OCI-LY7 (cell line): ENCODE data around the gene MIAT. TPM values are rescaled to one million over a fixed set of nuclear protein-coding genes. Genes with fewer than 3 reads are reported as not detected.

ENCODE experiments used
- BruUV-seq: library from RNA; stranded (reverse); fragments of 400-500 nt; replicated peaks from 2 replicates; lab custom pipeline; 2021; lab: Mats Ljungman, UMichigan
- CTCF ChIA-PET: fragments of 300-600 bp; sonication (Branson Sonifier 250); formaldehyde crosslinking; loops from one replicate; lab custom pipeline; 2022; ENCODE audit warnings: antibody characterized with exemption; ENCODE audit not compliant: unreplicated experiment; lab: Charles Lee
- POLR2A ChIA-PET: fragments of 300-600 bp; sonication (Branson Sonifier 250); formaldehyde crosslinking; loops from one replicate; lab custom pipeline; 2022; ENCODE audit warnings: antibody characterized with exemption; lab: Charles Lee
- DNase-seq: peaks from one replicate; pipeline ENCODE4 v3.0.0-alpha.2; 2015; ENCODE audit warnings: low spot score
- H2AFZ ChIP-seq: fragments of 200-600 bp; sonication (generic), shearing (Covaris generic); 2 replicates; pipeline ENCODE4 v1.6.1; 2014; ENCODE audit warnings: mild to moderate bottlenecking, antibody characterized with exemption, low read length, moderate library complexity
- H3K27ac ChIP-seq: fragments of 200-600 bp; sonication (generic); 2 replicates; pipeline ENCODE4 v1.5.1; 2014; ENCODE audit warnings: mixed run types, low read depth, mild to moderate bottlenecking, moderate library complexity, low read length, inconsistent platforms; ENCODE audit not compliant: poor library complexity, severe bottlenecking
- H3K36me3 ChIP-seq: fragments of 200-600 bp; sonication (generic); 2 replicates; pipeline ENCODE4 v1.6.1; 2014; ENCODE audit warnings: mild to moderate bottlenecking, antibody characterized with exemption, low read length, moderate library complexity, mixed read lengths; ENCODE audit not compliant: insufficient read depth
- H3K4me1 ChIP-seq: fragments of 200-600 bp; sonication (generic); 2 replicates; pipeline ENCODE4 v1.5.1; 2014; ENCODE audit warnings: mild to moderate bottlenecking, low read length; ENCODE audit not compliant: insufficient read depth, poor library complexity, severe bottlenecking
- H3K4me2 ChIP-seq: fragments of 200-600 bp; sonication (generic); 2 replicates; pipeline ENCODE4 v1.6.1; 2014; ENCODE audit warnings: mild to moderate bottlenecking, low read length
- H3K4me3 ChIP-seq: fragments of 200-600 bp; sonication (generic); 2 replicates; pipeline ENCODE4 v1.5.1; 2014; ENCODE audit warnings: mild to moderate bottlenecking, low read depth, low read length; ENCODE audit not compliant: poor library complexity, severe bottlenecking
- H3K79me2 ChIP-seq: fragments of 200-600 bp; sonication (generic); 2 replicates; pipeline ENCODE4 v1.6.1; 2016; ENCODE audit warnings: low read depth, mild to moderate bottlenecking, low read length, moderate library complexity, mixed read lengths; ENCODE audit not compliant: insufficient read depth
- H3K9me2 ChIP-seq: fragments of 200-600 bp; sonication (generic); 2 replicates; pipeline ENCODE4 v1.6.1; 2016; ENCODE audit warnings: mild to moderate bottlenecking, low read length, mixed read lengths; ENCODE audit not compliant: insufficient read depth
- H3K9me3 ChIP-seq: fragments of 200-600 bp; sonication (generic); 2 replicates; pipeline ENCODE4 v1.6.1; 2014; ENCODE audit warnings: mild to moderate bottlenecking, mixed run types, low read length, mixed read lengths
- H4K20me1 ChIP-seq: fragments of 200-600 bp; sonication (generic); 2 replicates; pipeline ENCODE4 v1.6.1; 2014; ENCODE audit warnings: mild to moderate bottlenecking, antibody characterized with exemption, low read length, moderate library complexity, mixed read lengths; ENCODE audit not compliant: insufficient read depth
- CTCF ChIP-seq: fragments of 200-600 bp; sonication (generic); conservative IDR thresholded peaks from 2 replicates; pipeline ENCODE4 v1.5.1; 2014; ENCODE audit warnings: mild to moderate bottlenecking, antibody characterized with exemption, low read length, moderate library complexity, mixed read lengths
- EZH2phosphoT487 ChIP-seq: fragments of 200-600 bp; sonication (generic); IDR thresholded peaks from 2 replicates; pipeline ENCODE4 v1.6.1; 2018; ENCODE audit warnings: low read depth, borderline replicate concordance, mild to moderate bottlenecking, mixed run types, antibody characterized with exemption, low read length, moderate library complexity, mixed read lengths
- intact Hi-C: fragments of 100-400 bp; cut with micrococcal nuclease; formaldehyde crosslinking; loops from one replicate; pipeline ENCODE4 v1.10.0; 2022; ENCODE audit not compliant: unreplicated experiment
- total RNA-seq, 2 experiments: library from RNA; depleted of rRNA in 1 of 2; stranded (reverse); fragments of >200 nt in 1 of 2; shearing (Covaris generic) in 1 of 2; gene quantifications; 2 replicates each; pipeline ENCODE4 v1.2.3, GENCODE V29; 2014 to 2022

The MIAT gene
- total RNA-seq, 2 experiments from 2014 or later: 4.1 to 8.7 TPM

- BruUV-seq: no TSS peak
- Histone ChIP-seq H3K9me3 (peaks cover under 1% of the 10 kb centered on the region; the same call in 1 of the 2 replicates), H3K9me2 (no peaks in the 10 kb centered on the region), H3K36me3 (peaks cover 14% of the 10 kb centered on the region), H3K4me3 (no peak overlapping the region), H3K79me2 (no peaks in the 10 kb centered on the region), H3K4me1 (no peaks in the 10 kb centered on the region), H4K20me1 (no peaks in the 10 kb centered on the region), H3K4me2 (no peak overlapping the region), H3K27ac (no peak overlapping the region), H2AFZ (no peak overlapping the region)
- POLR2A ChIA-PET: interaction anchor here (0.5 to 1.2 kb wide), 3 partner anchors 23 to 1246 kb away, joined by 3 to 4 read pairs (median 3); no protein-coding TSS in a partner anchor
- no peak for TF ChIP-seq CTCF
- TF ChIP-seq EZH2phosphoT487: no peak
- intact Hi-C loops: no loop called here
- CTCF ChIA-PET: interaction anchor here (0.5 kb wide), 1 partner anchor 343 kb away, joined by 3 read pairs; no protein-coding TSS in a partner anchor
- DNase-seq: no peak
These were observed 54.8 kb downstream of the MIAT start for GRCh38 chr22:26712158-26712557.

- Histone ChIP-seq H3K9me2 (no peaks in the 10 kb centered on the region), H3K4me1 (no peaks in the 10 kb centered on the region), H3K9me3 (no peaks in the 10 kb centered on the region), H3K4me3 (no peak overlapping the region), H2AFZ (no peak overlapping the region), H3K27ac (no peak overlapping the region), H3K36me3 (peaks cover 19% of the 10 kb centered on the region), H3K79me2 (no peaks in the 10 kb centered on the region), H4K20me1 (no peaks in the 10 kb centered on the region), H3K4me2 (no peak overlapping the region)
- intact Hi-C loops: no loop called here
- no TSS peak for BruUV-seq
- CTCF ChIA-PET: no interaction called here
- POLR2A ChIA-PET: interaction anchor here (0.7 kb wide), 1 partner anchor 1754 kb away, joined by 3 read pairs; no protein-coding TSS in a partner anchor
- no peak for DNase-seq
- TF ChIP-seq EZH2phosphoT487 (no peak), CTCF (no peak)
These were observed 56.5 kb downstream of the MIAT start for GRCh38 chr22:26713823-26714449.

GRCh38 chr22:26714971-26715370 lies 57.6 kb downstream of the MIAT start:
- ChIA-PET POLR2A (no interaction called here), CTCF (no interaction called here)
- Histone ChIP-seq H3K36me3 (peaks cover 24% of the 10 kb centered on the region), H3K9me3 (no peaks in the 10 kb centered on the region), H4K20me1 (no peaks in the 10 kb centered on the region), H3K4me1 (no peaks in the 10 kb centered on the region), H3K79me2 (no peaks in the 10 kb centered on the region), H2AFZ (no peak overlapping the region), H3K4me3 (no peak overlapping the region), H3K9me2 (no peaks in the 10 kb centered on the region), H3K4me2 (no peak overlapping the region), H3K27ac (no peak overlapping the region)
- no peak for DNase-seq
- TF ChIP-seq CTCF (no peak), EZH2phosphoT487 (no peak)
- intact Hi-C loops: no loop called here
- no TSS peak for BruUV-seq
